Left kidney (tissue), 2 donors: ENCODE data around the gene TRIM65. TPM values are rescaled to one million over a fixed set of nuclear protein-coding genes. Genes with fewer than 3 reads are reported as not detected.

ENCODE experiments used
- DNase-seq: peaks from one replicate; pipeline ENCODE4 v3.0.0-alpha.2; 2013
- polyA plus RNA-seq: library from polyadenylated mRNA; unstranded; fragments of 120-200 nt; gene quantifications from one replicate; pipeline ENCODE4 v1.2.1, GENCODE V29; 2013; ENCODE audit not compliant: insufficient read length

TRIM65 gene
- polyA plus RNA-seq, 1 donor: 14.1 TPM

DNA sequence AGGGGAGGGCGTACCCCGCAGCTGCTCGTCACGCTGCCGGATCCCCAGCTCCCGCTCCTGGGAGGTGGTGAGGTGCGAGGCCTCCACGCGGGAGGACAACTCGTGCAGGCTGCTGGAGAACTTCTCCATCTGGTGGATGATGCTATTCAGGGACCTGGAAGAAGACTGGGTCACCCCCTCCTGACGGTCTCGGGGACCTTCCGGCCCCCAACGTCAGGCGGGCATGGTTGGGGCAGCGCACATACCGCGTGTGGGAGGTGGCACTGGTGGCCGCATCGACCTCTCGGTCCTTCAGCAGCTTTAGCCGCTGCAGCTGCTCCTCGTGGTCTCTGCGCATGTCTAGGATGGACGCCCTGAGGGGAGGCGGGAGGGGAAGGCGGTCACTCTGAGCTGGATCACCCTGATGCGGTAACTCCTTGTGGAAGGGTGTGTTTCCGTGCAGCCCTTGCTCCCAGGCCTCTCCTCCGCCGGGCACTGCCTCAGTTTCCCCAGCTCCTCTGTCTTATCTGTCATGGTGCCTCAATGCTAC is 21.2 kb upstream of the TRIM65 start:
- no peak for DNase-seq

- no peak for DNase-seq
Observed at GRCh38 chr17:75917141-75917916, 20.6 kb upstream of the TRIM65 start.

- DNase-seq: no peak
Observed at GRCh38 chr17:75915268-75915667, 18.5 kb upstream of the TRIM65 start.

GRCh38 chr17:75914643-75915267 is 18.0 kb upstream of the TRIM65 start:
- no peak for DNase-seq

GRCh38 chr17:75913537-75914210 is 16.9 kb upstream of the TRIM65 start:
- no peak for DNase-seq

DNA sequence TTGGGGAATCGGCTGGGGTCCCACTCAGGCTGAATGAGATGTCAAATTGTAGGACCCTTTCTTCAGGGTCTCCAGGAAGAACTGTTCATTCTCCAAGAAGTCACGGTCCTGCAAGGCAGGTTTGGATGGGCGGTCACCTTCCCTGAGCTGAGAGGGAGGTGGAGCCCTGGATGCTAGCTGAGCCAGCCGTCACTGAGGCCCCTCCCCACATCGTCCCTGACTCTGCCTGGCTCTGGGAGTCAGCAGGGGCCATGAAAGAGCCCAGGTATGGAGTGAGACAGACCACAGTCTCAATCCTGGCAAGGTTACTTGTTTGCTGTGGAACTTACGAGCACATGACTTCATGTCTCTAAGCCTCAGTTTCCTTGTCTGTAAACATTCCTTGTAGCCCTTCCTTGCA is 13.9 kb upstream of the TRIM65 start:
- no peak for DNase-seq

GRCh38 chr17:75909812-75910274 is 13.1 kb upstream of the TRIM65 start:
- DNase-seq: no peak

DNA sequence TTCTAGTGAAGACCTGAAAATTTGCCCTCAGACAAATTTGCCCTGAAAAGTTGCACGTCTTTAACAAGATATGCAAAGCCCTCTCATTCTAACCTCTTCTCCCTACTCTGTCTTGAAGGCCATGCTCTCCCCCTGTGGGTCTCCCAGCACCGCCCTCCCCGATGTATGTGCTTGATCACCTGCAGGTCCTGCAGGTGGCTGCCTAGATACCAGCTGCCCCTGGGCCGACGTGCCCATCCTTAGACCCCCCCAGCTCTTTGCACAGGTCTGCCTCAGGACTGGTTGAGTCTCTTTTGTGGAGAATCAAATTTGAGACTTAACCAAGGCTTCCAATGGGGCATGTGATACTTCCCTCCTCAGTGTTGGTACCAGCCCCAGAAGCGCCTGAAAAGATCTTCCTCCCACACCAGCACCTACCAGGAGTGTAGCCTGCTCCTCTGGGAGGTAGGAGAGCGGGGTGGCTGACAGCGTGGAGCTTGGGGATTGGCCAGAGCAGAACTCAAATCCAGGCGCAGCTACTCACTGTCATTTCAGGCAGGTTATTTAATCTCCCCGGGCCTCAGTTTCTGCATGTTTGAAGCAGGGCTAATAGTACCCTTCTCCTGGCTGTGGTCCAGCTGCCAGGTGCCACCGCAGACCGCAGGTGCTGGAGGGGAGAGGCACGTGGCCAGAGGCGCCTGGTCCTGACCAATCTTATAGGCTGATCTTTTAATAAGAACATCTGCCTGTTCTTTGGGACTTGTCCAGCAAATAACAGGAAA is 12.5 kb upstream of the TRIM65 start:
- no peak for DNase-seq

DNA sequence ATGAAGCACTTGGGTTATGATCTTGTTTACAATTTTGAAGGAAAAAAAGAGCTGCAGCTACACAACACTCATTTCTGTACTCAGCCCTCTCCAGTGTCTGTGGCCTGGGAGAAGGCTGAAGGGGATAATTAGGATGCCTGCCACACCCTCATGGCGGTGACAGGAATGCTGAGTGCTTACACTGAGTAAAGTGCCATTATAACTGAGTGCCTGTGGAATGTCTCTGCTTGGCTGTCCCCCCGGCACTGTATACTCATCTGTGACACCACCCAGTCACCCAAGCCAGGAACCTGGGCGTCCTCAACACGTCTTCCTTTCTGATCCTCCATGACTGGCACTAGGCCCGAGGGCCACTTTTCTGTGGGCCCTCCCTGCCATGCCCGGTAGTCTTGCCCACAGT is 11.4 kb upstream of the TRIM65 start:
- no peak for DNase-seq

DNA sequence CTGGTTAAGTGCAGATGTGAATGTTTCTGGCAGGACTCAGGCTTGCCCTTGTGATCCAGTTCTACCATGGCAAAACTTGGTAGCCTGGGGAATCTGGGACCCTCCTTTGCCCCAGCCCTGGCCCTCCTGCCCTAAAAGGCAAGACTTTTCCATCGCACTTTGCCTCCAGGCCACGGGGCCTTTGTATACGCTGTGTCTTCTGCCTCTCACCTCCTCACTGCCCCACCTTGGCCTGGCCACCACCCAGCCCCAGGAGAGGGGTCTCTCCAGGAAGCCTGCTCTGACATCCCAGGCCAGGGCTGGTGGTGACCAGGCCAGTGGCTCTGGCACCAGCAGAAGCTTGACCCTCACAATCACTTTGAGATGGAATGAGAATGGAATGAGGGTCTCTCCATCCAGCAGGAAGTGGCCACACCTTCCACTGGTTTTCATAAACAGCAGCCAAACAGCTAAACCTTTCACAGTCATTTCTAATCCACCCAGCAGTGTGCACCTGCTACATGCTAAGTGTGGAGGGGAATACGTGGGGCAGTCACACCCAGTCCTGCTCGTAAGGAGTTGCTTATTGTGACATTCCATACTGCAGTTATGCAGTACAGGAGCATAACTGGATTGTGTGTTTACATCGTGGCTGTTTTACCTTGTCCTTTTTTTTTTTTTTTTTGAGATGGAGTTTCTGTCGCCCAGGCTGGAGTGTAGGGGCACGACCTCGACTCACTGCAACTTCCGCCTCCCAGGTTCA is 9.6 kb upstream of the TRIM65 start:
- no peak for DNase-seq

- DNase-seq: peak; percentile 93
Observed at GRCh38 chr17:75904749-75905521, 8.2 kb upstream of the TRIM65 start, which contains the start of gene MRPL38. Gene MRPL38, minus strand, starts transcription at chr17:75904884. Its CDS starts 9 bp downstream, at chr17:75904875.

GRCh38 chr17:75902406-75902805 is 5.7 kb upstream of the TRIM65 start:
- no peak for DNase-seq

GRCh38 chr17:75901727-75902126 is 5.0 kb upstream of the TRIM65 start:
- no peak for DNase-seq

DNA sequence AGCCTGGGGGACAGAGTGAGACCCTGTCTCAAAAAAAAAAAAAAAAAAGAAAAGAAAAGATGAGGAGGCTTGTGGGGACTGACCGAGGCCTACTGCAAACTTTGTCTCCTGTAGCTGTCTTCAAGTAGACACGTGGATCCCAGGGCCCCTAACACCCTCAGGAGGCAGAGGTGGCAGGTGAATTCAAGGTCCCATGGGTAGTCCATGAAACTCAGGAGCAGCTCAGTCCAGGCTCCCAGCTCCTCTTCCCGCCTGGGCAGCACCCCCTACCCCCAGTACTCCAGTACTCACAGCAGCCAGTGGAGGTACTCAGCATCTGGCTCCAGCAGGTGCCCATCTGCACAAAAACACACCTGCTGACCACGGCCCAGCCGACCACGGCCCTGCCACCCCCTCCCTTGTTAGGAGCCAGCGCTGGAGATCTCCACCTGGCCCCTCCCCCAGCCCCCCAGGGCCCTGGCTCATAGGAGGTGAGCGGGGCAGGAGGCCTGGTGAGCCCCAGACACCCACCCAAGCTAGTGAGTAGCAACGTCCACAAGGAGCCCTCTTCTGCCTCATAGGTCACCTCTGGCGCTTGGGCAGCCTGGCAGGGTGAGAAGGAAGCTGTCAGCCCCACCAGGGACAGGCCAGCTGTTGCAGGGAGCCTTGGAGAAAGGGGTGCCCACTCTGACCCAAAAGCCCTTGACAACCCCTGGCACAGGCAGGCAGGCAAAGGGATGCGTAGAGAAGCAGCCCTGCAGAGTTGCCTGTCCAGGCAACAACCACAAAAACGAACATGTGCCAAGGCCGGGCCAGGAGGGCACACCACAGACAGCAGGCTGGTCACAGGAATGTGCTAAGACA is 4.2 kb upstream of the TRIM65 start:
- DNase-seq: no peak

GRCh38 chr17:75899767-75900468 is 3.2 kb upstream of the TRIM65 start:
- no peak for DNase-seq

DNA sequence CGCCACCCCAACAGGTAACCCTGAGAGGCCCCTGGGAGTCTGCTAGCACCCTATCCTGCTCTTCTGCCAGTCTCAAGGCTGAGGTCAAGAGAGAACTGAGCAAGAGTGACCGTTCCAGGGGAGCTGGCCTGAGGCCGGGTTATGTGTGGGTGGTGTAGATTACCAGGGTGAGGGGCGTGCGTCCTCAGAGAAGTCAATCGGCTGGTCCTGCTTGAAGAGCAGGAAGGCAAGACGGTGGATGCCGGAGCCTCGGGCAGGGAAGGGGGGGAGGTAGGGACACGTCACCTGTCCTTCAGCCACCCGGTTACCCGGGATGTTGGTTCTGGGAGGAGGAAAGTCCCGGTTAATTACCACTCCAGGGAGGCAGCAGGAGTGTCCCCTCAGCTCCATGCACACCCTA is 2.6 kb upstream of the TRIM65 start:
- no peak for DNase-seq

GRCh38 chr17:75898791-75899190 is 2.0 kb upstream of the TRIM65 start:
- DNase-seq: no peak

- DNase-seq: no peak
Observed at GRCh38 chr17:75898065-75898464, 1.3 kb upstream of the TRIM65 start.
